GM15510 (cell line): ENCODE measurements around the gene NOP58.

Experiments used
- POLR2A ChIP-seq: IDR thresholded peaks from 3 replicates; pipeline ENCODE4 v1.6.1; 2011; ENCODE audit warnings: borderline replicate concordance; ENCODE audit not compliant: insufficient read length; ENCODE audit errors: extremely low read depth

The NOP58 gene

GRCh38 chr2:202339071-202339870 lies 73.7 kb downstream of the NOP58 start:
- TF ChIP-seq POLR2A, result no peak

DNA sequence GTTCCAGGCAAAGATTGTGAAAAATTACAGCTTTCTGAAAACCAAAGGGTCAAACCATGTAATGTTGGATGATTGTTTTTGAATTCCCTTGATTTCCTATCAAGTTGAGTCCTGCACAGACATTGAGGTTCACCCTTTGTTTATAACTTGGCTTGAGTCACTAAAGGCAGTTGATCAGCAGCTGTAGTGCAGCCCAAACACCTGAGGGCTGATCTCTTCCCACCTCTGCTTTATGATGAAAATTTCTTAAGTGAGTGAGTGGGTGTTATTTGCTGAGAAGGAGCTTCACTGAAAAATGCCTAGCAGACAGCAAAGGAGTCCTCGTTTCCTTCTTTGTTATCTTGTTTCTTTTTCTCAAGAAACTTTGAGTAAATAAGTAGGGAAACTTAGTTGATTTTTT lies 78.6 kb downstream of the NOP58 start:
- no peak for TF ChIP-seq POLR2A

DNA sequence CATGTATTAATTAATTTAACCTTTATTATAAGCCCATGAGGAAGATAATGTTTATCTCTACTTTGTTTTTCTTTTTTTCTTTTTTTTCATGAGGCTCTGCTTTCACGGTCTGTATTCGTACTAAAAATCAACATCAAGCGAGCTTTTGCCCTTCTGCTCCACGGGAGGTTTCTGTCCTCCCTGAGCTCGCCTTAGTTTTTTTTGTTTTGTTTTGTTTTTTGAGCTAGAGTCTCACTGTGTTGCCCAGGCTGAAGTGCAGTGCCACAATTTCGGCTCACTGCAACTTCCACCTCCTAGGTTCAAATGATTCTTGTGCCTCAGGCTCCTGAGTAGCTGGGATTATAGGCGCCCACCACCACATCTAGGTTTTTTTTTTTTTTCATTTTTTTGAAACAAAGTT lies 80.6 kb downstream of the NOP58 start:
- TF ChIP-seq POLR2A, result no peak
